SK-N-SH (cell line): ENCODE results near the gene DOC2A. TPM values are rescaled to one million over a fixed set of nuclear protein-coding genes. Genes with fewer than 3 reads are reported as not detected.

Source experiments
- CTCF ChIA-PET: fragments of 300-600, 350-600 bp; formaldehyde crosslinking; extraction: SDS; loops from one replicate; lab custom pipeline; 2021; lab: Yijun Ruan, JAX
- POLR2A ChIA-PET: fragments of 350-600 bp; sonication (Branson Sonifier 250); formaldehyde crosslinking; extraction: SDS; loops from one replicate; lab custom pipeline; 2020; ENCODE audit warnings: antibody characterized with exemption, inconsistent platforms; lab: Yijun Ruan, JAX
- DNase-seq: peaks from one replicate; pipeline ENCODE4 v3.0.0; 2012
- H2AFZ ChIP-seq: fragments of 200-600 bp; sonication (generic); 2 replicates; pipeline ENCODE4 v1.8.1; 2016; ENCODE audit warnings: antibody characterized with exemption, mild to moderate bottlenecking, low read depth
- H3F3A ChIP-seq: fragments of 200-600 bp; sonication (generic); replicated peaks from 2 replicates; pipeline ENCODE3; 2016; ENCODE audit warnings: antibody characterized with exemption, mild to moderate bottlenecking; ENCODE audit not compliant: insufficient read depth
- H3K27ac ChIP-seq, 2 experiments: fragments of 200-500 bp in 1 of 2; fragments of 200-600 bp in 1 of 2; sonication (Bioruptor generic) in 1 of 2; sonication (generic), shearing (Covaris generic) in 1 of 2; 2 replicates each; pipeline versions ENCODE4 v1.5.1 to v1.6.1; 2014 to 2016; ENCODE audit warnings: low read depth in 2 of 2, inconsistent platforms in 1 of 2, low read length in 1 of 2, mild to moderate bottlenecking in 1 of 2, mixed read lengths in 1 of 2
- H3K27me3 ChIP-seq: fragments of 200-600 bp; sonication (generic), shearing (Covaris generic); 2 replicates; pipeline ENCODE4 v1.6.1; 2016; ENCODE audit warnings: mixed run types; ENCODE audit not compliant: insufficient read depth
- H3K36me3 ChIP-seq, 2 experiments: fragments of 200-500 bp in 1 of 2; fragments of 200-600 bp in 1 of 2; sonication (Bioruptor generic) in 1 of 2; sonication (generic) in 1 of 2; replicated peaks in 1 of 2; 2 replicates each; pipeline versions ENCODE3 to v1.5.1; 2014 to 2016; ENCODE audit warnings: low read length in 1 of 2, mild to moderate bottlenecking in 1 of 2; ENCODE audit not compliant: insufficient read depth in 2 of 2, control insufficient read depth in 1 of 2
- H3K4me1 ChIP-seq, 2 experiments: fragments of 200-500 bp in 1 of 2; fragments of 200-600 bp in 1 of 2; sonication (Bioruptor generic) in 1 of 2; sonication (generic), shearing (Covaris generic) in 1 of 2; 2 replicates each; pipeline versions ENCODE4 v1.5.1 to v1.6.1; 2014 to 2016; ENCODE audit warnings: low read depth in 1 of 2, low read length in 1 of 2, mixed run types in 1 of 2; ENCODE audit not compliant: insufficient read depth in 2 of 2, control insufficient read depth in 1 of 2
- H3K4me2 ChIP-seq: fragments of 200-600 bp; sonication (generic), shearing (Covaris generic); 2 replicates; pipeline ENCODE4 v1.6.1; 2017; ENCODE audit warnings: mixed run types
- H3K4me3 ChIP-seq, 2 experiments: fragments of 200-500 bp in 1 of 2; fragments of 200-600 bp in 1 of 2; sonication (Bioruptor generic) in 1 of 2; sonication (generic), shearing (Covaris generic) in 1 of 2; 2 replicates each; pipeline versions ENCODE4 v1.5.1 to v1.8.1; 2014 to 2016; ENCODE audit warnings: low read depth in 2 of 2, inconsistent platforms in 1 of 2, low read length in 1 of 2, mild to moderate bottlenecking in 1 of 2, mixed read lengths in 1 of 2, moderate library complexity in 1 of 2
- H3K79me2 ChIP-seq: fragments of 200-600 bp; sonication (generic); 2 replicates; pipeline ENCODE4 v1.8.1; 2017; ENCODE audit warnings: mild to moderate bottlenecking; ENCODE audit not compliant: insufficient read depth
- H3K9ac ChIP-seq: fragments of 200-600 bp; sonication (generic); 2 replicates; pipeline ENCODE4 v1.6.1; 2017; ENCODE audit warnings: mixed run types
- H3K9me2 ChIP-seq: fragments of 200-600 bp; sonication (generic); 2 replicates; pipeline ENCODE4 v1.6.1; 2017; ENCODE audit warnings: mixed run types
- H3K9me3 ChIP-seq: fragments of 200-600 bp; sonication (generic); 2 replicates; pipeline ENCODE4 v1.6.1; 2017; ENCODE audit warnings: mixed run types, mild to moderate bottlenecking, moderate library complexity
- H4K20me1 ChIP-seq: fragments of 200-600 bp; sonication (generic); 2 replicates; pipeline ENCODE4 v1.6.1; 2017; ENCODE audit warnings: mild to moderate bottlenecking, mixed run types; ENCODE audit not compliant: insufficient read depth
- CTCF ChIP-seq: fragments of 200-600 bp; sonication (generic); IDR thresholded peaks from 2 replicates; pipeline ENCODE4 v1.6.1; 2017; ENCODE audit warnings: antibody characterized with exemption, mild to moderate bottlenecking, moderate library complexity
- EZH2phosphoT487 ChIP-seq: fragments of 200-600 bp; sonication (generic); IDR thresholded peaks from 2 replicates; pipeline ENCODE4 v1.6.1; 2017; ENCODE audit warnings: low read depth, mixed run types, mild to moderate bottlenecking, antibody characterized with exemption, moderate library complexity, borderline replicate concordance
- GABPA ChIP-seq: IDR thresholded peaks from 2 replicates; pipeline ENCODE4 v1.4.0; 2012; ENCODE audit warnings: low read depth, mild to moderate bottlenecking
- GATA2 ChIP-seq: sonication (generic); formaldehyde crosslinking; IDR thresholded peaks from 2 replicates; pipeline ENCODE4 v1.5.0; 2020; ENCODE audit warnings: mild to moderate bottlenecking, missing genetic modification reagents
- IRF3 ChIP-seq: fragments of 150-350 bp; IDR thresholded peaks from 2 replicates; pipeline ENCODE4 v1.6.1; 2016; ENCODE audit warnings: mild to moderate bottlenecking, low read depth, low read length
- JUND ChIP-seq: IDR thresholded peaks from 2 replicates; pipeline ENCODE4 v1.4.0; 2012
- MXI1 ChIP-seq: IDR thresholded peaks from 2 replicates; pipeline ENCODE4 v1.6.1; 2012; ENCODE audit warnings: mild to moderate bottlenecking, low read depth, low read length, improper control_type of control experiment
- REST ChIP-seq: IDR thresholded peaks from 2 replicates; pipeline ENCODE4 v1.6.1; 2012; ENCODE audit warnings: mild to moderate bottlenecking, low read depth, low read length, moderate library complexity
- RXRA ChIP-seq: IDR thresholded peaks from 2 replicates; pipeline ENCODE4 v1.4.0; 2012; ENCODE audit warnings: low read depth, mild to moderate bottlenecking, borderline replicate concordance
- SIN3A ChIP-seq: IDR thresholded peaks from 2 replicates; pipeline ENCODE4 v1.6.1; 2012; ENCODE audit warnings: low read depth, mild to moderate bottlenecking, low read length, moderate library complexity, borderline replicate concordance
- TAF1 ChIP-seq: IDR thresholded peaks from 2 replicates; pipeline ENCODE4 v1.6.1; 2012; ENCODE audit warnings: low read depth, mild to moderate bottlenecking, low read length, moderate library complexity, borderline replicate concordance
- USF1 ChIP-seq: IDR thresholded peaks from 2 replicates; pipeline ENCODE4 v1.4.0; 2012; ENCODE audit warnings: low read depth, borderline replicate concordance
- WGBS: methylation state at CpG from one replicate; pipeline ENCODE4 v1.1.6; 2017; ENCODE audit warnings: low lambda C conversion rate; 5-methylcytosine and 5-hydroxymethylcytosine counted together
- polyA plus RNA-seq, 3 experiments: library from polyadenylated mRNA; depleted of rRNA; stranded (reverse); fragments of >200 nt; gene quantifications; 2 replicates each; pipeline ENCODE4 v1.2.3, GENCODE V29; 2012

DOC2A gene
- polyA plus RNA-seq, 1 of the 3 experiments (the other 2 are of a cell fraction) = 10.4 TPM

GRCh38 chr16:29996766-29997250, 14.0 kb downstream of the DOC2A start:
- TF ChIP-seq JUND (no peak), EZH2phosphoT487 (no peak), MXI1 (no peak), SIN3A (no peak), USF1 (no peak), CTCF (no peak), REST (no peak), TAF1 (no peak), RXRA (no peak), IRF3 (no peak), GABPA (no peak), GATA2 (no peak)
- H3K4me3 ChIP-seq = peak overlapping the region; percentile 87 to 92
- H3K4me2 ChIP-seq = peak overlapping the region; percentile 99
- peaks cover 0 to 14% of the 10 kb centered on the region in 2 experiments; a peak in 1 of 4 replicates for H3K4me1 ChIP-seq
- 17% methylated on average over 9 of the region's 9 CpGs for WGBS
- H3K9me2 ChIP-seq = no peaks in the 10 kb centered on the region
- no peaks in the 10 kb centered on the region for H4K20me1 ChIP-seq
- peak overlapping the region; percentile 90 for H3K9ac ChIP-seq
- H3K9me3 ChIP-seq = no peaks in the 10 kb centered on the region
- ChIA-PET CTCF (interaction anchor here (0.8 to 2.8 kb wide), 4 partner anchors 9 to 148 kb away, joined by 4 to 11 read pairs (median 8); partner anchors contain the start of genes DOC2A and TLCD3B), POLR2A (interaction anchor here (1.2 kb wide), 1 partner anchor 9 kb away, joined by 3 read pairs; no protein-coding TSS in a partner anchor)
- H3K27me3 ChIP-seq = no peaks in the 10 kb centered on the region
- H2AFZ ChIP-seq = peak overlapping the region; percentile 97; the same call in 1 of the 2 replicates
- H3K36me3 ChIP-seq = peaks cover 5 to 26% of the 10 kb centered on the region in 2 experiments
- DNase-seq = no peak
- peaks cover 19% of the 10 kb centered on the region; the same call in 1 of the 2 replicates for H3K79me2 ChIP-seq
- H3F3A ChIP-seq = peaks cover 10% of the 10 kb centered on the region
- peak overlapping the region in 1 of 2 experiments; percentile 78; a peak in 1 of 4 replicates for H3K27ac ChIP-seq
